IPS-NIHi7 (cell line): ENCODE data around the gene CDRT15L2.
A peak's percentile ranks its signal among the peaks of the same experiment; 100 is the strongest.
"Not testable (repeated sequence)": the region's sequence is repeated elsewhere in the genome, so short reads cannot be mapped to it uniquely, and the experiment has no call there.

ENCODE experiments used
- DNase-seq: peaks from one replicate; pipeline ENCODE4 v3.0.0; 2012; ENCODE audit warnings: mixed read lengths; ENCODE audit errors: extremely low spot score

Gene CDRT15L2

DNA sequence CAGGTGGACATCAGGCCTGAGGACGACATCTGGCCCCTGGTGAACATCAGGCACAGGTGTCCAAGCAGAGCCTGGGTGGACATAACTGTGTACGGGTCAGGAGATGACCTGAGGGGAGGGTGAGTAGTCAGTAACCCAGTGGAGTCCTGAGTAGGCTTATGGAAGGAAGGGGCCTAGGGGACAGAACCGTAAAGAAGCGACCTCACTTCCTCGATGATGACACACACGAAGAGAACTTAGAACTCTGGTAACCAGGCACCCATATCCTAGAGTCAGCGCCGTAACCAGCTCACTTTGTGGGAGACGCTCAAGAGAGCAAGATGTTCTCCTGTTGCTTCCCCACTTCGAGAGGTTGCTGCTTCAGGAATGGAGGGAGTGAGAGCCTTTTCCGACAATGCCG is at the start of gene CDRT15L2:
TSS of gene CDRT15L2 (plus strand) at position 301 of the 400 bp plus-strand sequence. CDS start at position 321, 20 bp downstream.
- DNase-seq: not testable (repeated sequence)

DNA sequence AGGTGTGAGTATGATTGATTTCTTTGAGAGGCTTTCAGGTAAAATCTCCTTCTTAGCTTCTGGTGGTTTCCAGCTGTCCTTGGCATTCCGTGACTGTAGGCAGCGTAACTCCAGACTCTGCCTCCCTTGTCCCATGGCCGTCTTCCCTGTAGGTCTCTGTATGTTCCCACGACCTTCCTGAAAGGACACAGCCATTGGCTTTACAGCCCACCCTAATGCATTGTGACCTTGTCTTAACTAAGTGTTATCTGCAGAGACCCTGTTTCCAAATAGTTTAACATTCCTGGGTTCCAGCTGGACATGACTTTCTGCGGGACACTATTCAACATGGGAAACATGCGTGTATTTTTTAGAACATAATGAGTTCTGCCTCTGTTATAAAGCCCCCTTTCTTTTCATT is 49.4 kb upstream of the CDRT15L2 start:
- not testable (repeated sequence) for DNase-seq

DNA sequence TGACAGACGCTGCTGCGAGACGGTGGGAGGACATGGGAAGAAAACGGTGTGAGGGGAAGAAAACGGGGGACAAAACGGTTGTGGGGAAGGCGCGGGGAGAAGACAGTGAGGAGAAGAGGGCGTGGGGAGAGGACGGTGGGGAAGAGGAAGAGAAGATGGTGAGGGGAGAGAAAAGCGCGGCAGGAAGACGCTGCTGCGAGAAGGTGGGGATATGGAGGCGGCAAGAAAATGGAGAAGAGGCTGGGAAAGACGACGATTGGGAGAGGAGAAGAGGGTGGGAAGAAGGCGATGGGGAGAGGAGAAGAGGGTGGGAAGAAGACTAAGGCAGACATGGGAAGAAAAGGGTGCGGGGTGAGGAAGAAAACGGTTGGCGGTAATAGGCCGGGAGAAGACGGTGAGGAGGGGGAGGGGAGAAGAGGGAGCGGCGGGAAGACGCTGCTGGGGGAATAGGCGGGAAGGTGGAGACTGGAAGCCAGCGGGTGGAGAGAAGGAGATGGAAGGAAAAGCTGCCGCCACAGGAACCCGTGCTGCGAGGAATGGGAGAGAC is 46.9 kb upstream of the CDRT15L2 start:
- not testable (repeated sequence) for DNase-seq

DNA sequence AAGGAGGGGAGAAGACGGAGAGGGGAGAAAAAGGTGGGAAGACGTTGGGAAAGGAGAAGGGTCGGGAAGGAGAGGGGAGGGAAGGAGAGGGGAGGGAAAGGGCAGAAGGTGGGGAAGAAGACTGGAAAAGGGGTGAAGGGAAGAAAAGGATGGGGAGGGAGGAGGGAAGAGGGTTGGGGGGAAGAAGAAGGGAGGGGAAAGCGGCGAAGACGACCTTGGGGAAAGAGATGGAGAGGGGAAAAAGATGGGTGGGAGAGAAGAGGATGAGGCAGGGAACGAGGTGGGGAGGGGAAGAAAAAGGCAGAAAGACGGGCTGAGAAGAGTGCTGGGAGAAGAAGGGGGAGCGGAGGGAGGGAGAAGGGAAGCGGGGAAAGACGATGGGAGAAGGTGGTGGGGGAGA is 46.3 kb upstream of the CDRT15L2 start:
- not testable (repeated sequence) for DNase-seq

DNA sequence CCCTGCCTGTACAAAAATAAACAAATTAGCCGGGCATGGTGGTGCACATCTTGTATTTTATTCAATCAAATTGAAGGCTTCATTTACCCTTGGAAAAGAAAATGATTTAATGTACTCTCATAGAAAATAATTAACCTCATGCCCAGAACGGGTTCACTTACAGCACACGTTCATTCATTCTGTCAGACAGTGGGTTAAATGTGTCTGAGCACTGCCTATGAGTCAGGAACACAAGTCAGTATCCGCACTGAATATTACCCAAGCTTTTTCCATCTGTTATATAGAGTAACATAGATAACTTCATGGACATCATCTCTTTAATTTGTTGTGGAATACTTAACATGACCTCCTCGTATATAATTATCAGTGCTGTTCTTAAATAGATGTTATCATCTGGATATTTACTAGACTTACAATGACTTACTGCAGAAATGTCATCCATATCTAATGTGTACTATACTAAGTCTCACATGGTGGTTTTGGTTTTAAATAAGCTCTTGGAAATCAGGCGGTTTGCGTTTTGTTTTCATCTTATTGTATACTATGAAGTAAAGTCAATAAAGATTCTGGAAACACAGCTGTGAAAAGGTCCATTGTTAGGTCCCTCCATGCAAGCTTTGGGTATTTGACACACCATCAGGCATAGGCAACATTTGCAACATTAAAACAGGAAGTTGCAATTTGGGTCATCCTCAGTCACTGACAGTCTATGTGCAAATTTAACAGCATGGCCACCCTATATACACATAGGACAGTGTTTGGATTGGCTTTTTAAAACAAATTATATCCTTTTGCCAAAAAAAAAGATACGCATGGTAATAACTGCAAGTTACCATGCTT is 44.6 kb upstream of the CDRT15L2 start:
- not testable (repeated sequence) for DNase-seq

DNA sequence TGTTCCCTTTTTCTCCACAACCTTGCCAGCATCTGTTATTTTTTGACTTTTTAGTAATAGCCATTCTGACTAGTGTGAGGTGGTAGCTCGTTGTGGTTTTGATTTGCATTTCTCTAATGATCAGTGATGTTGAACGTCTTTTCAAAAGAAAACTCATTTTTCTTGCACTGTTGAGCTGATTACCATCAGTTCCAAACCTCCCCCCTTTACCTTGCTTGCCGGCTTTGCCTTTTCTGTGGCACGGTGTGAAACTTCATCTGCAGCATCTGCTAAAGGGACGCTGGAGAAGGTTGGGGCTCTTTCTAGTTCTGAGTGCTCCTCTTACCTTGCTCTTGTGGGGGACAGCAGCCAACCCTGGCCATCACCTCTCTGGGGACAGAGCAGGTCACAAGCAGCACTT is 39.1 kb upstream of the CDRT15L2 start:
- not testable (repeated sequence) for DNase-seq

DNA sequence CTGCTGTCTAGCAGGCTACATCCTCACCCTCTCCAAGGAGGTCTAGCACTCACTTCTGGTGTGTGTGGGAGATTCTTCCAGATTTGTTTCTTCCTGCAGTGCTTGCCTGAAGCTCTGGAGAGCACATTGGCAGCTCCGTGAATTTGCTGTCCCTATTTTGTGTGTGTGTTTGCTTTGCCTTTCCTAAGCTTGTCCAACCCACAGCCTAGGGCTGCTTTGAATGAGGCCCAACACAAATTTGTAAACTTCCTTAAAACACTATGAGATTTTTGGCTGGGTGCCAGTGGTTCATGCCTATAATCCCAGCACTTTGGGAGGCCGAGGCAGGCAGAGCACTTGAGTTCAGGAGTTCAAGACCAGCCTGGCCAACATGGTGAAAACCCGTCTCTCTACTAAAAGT is 38.7 kb upstream of the CDRT15L2 start:
- DNase-seq: not testable (repeated sequence)

DNA sequence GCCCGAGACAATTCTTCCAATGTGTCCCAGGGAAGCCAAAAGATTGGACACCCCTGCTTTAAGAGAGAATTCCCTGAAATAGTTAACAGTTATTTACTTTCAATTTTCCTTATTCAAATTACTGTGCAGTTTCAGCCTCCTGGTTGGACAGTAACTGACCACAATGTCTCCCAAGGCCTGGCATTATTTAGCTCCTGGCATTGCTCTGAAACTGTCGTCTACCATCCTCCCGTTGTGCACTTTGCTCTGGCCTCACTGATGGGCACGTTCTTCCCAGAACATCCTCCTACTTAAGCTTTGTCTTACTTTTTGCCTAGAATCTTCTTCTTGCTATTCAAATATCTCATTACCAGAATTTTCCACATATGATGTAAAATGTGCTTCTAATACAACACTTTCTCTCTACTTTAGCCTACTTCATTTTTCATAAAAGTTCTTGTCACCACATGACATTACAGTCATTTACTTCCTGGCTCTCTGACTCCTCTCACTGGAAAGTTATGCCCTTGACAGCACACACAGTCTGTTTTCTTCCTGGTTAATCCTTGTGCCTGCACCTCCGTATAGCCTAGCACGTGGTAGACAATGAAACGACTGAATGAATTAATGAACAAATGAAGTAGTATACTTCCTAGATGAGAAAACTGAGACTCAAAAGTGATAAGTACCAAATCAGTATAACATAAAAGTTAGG is 37.5 kb upstream of the CDRT15L2 start:
- DNase-seq: not testable (repeated sequence)

DNA sequence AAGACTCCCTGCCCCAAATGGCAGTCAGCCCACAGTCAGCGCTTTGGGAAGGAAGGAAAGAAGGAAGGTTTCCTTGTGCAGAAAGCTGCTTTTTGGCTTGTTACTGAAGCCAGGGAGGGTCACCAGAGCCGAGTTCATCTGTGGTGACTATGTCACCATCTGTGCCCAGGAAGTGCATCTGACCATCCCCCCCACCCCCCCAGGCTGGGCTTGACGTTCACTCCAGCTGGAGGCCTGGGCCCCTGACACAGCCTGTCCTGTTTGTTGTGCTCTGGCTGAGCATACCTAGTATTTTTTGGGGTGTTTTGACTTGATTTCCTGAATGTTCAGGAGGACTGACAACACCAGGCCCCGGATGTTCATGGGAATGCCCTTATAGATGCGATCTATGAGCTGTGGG is 31.6 kb upstream of the CDRT15L2 start:
- not testable (repeated sequence) for DNase-seq

DNA sequence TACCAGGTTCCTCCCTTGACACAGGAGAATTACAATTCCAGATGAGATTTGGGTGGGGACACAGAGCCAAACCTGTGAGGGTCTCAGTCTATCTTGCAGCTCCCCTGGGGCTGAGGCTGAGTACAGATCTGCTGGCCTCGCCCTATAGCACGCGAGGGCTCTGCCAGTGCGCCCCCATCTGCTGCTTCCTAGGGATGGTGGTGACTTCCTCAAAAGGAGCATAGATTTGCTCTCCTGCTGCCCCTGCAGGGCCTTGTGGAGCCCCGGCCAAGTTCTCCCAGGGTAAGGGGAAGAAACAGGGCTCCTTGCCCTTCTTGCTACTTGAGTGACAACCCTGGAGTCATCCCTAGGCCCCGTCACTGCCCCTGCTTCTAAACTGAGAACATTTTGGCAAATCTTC is 26.6 kb upstream of the CDRT15L2 start:
- DNase-seq: not testable (repeated sequence)

DNA sequence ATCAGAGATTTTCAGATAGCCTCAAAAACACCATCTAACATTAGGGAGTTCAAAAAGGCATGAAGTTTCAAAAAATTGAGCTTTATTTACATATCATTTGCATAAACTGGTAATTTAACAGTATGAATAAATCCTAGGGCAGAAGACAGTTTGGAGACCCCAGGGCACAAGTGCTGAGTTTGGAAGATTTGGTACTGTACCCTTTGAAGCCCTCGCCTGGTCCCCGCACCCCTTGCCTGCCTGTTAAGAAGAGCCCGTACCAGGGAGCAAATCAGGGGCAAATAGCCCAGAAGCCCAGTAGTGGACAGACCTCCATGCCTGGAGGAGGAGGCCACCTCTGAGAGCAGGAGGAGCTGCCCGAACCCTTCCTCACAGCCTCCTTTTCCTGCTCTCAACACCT is 24.8 kb upstream of the CDRT15L2 start:
- not testable (repeated sequence) for DNase-seq

DNA sequence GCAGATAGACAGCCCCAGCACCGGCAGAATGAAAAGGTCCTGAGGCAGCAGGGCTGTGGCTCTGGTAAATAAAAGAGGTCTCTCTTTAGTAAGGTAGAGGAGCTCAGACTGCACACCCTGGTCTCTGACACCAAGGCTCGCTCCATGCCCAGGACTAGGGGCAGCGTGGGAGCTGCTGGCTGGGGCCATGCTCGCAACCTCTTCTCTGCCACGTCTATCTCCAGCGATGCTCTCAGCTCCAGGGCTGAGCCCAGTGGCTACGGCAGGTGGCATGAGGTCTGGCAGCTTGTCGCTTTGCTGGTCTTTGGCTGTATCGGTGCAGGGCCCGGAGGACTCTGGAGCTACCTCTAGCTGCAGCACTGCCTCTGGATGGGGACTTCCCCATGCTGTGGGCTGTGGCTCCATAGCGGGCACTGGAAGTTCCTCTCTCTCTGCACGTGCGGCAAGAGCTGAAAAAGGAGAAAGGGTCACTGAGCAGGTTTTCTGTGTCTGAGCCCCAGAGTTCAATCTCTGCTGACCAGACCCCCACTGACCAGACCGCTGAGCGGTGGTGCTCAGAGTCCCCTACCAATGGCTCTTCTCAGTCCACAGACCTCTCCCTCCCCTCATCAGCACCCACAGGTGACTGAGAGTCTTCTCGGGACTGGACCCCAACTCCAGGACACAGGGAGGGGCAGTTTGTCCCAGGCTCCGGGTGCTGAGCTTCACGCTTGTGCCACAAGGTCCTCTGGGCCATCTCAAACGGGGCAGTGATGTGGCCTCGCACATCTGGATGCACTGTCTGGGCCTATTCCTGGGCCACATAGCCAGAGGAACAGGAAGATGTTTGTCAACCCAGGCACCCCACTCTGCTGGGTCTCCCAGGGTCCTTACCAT is 24.2 kb upstream of the CDRT15L2 start:
- not testable (repeated sequence) for DNase-seq

DNA sequence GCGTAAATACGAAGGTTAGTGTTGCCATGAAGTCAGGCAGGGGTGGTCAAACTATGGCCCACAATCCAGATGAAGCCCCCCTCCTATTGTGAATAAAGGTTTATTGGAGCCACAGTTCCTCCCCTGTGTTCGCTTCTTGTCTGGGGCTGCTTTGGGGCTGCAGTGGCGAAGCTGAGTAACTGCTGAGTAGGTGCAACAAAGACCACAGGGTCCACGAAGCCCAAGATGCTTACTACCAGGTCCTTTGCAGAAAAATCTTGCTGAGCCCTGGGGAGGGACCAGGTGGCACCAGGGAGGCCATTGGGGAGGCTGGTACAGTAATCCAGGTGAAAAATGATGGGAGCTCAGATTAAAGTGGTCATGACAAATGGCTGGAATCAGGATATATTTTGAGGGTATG is 21.4 kb upstream of the CDRT15L2 start:
- DNase-seq: not testable (repeated sequence)

DNA sequence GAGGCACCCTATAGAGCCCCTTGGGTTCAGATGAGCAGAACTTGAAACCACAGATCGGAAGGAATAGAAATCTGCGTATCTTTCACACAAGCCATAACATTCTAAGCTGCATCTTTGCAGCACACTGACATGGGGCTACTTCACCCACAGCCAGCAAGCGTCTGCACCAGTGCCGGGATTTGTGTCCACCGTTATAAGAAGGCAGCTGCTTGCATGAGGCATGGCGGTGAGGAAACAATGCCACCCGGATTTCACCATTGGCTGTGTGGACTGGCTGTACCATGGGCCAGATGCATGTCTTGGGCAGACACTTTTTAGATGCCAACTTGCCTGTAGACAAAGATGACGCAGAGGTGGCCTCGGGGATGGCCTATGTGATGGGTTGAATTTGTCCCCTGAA is 20.5 kb upstream of the CDRT15L2 start:
- DNase-seq: not testable (repeated sequence)

DNA sequence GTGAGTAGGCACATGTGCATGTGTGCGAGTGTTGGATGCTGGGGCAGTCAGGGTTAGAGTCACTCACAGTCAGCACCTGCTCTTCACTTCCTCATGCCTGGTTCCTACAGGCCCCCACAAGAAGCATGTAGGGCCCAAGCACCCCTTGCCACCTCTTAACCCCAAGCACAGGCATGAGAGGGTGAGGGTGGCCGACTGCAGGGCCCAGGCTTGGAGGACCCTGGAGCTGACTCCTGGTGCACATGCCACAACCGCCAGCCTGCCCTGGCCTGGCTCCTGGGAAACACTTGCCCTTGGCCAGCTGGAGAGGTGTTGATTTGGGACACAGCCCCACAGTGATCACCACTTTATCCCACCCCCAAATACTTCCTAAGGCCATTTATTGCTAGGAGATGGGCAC is 16.9 kb upstream of the CDRT15L2 start:
- DNase-seq: no peak

DNA sequence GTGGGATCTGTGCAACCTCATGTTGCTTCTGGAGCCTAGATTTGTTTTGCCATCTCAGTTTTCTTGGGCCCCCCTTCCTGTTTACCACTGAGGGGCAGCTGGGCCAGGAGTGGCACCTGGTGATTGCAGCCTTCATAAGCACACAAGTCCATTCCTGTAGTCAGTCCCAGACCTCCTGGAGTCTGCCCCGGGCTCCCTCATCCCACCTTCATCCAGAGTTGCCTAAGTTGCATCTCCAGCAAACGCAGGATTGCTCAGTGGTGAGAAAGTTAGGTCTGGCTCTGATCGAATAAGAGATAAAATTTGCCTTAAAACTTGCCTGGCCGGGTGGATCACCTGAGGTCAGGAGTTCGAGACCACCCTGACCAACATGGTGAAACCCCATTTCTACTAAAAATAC is 14.3 kb upstream of the CDRT15L2 start:
- not testable (repeated sequence) for DNase-seq

DNA sequence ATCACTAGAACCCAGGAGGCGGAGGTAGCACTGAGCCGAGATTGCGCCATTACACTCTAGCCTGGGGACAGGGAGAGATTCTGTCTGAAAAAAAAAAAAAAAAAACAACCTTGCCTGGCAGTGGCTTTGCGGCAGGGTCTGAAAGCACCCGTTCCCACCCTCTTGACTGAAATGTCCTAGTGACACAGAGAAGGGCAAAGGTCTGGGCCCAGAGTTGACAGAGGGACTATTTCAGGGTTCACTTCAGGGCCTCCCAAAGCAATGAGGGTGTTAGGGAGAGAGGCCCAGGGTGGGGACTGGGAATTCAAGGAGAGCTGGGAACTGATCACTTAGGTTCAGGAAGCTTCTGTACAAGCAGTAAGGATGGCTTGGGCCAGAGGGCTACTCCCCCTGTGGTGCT is 13.8 kb upstream of the CDRT15L2 start:
- no peak for DNase-seq

DNA sequence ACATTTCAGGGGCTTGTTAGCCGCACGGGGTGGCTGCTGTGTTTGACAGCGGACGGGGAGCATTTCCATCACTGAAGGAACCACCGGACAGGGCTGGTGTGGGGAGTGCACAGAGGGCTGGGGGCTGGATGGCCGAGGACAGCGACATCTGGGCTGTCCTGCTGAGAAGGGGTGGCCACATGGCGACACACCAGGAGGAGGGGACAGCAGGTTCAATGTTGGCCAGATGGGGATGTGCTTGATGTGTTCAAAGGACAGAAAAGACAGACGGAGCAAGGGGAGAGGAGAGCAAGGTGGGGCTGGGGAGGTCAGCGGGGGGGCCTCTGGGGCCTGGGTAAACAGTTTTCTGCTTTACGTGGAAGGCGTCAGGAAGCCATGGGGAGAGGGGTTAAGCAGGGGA is 12.8 kb upstream of the CDRT15L2 start:
- not testable (repeated sequence) for DNase-seq

DNA sequence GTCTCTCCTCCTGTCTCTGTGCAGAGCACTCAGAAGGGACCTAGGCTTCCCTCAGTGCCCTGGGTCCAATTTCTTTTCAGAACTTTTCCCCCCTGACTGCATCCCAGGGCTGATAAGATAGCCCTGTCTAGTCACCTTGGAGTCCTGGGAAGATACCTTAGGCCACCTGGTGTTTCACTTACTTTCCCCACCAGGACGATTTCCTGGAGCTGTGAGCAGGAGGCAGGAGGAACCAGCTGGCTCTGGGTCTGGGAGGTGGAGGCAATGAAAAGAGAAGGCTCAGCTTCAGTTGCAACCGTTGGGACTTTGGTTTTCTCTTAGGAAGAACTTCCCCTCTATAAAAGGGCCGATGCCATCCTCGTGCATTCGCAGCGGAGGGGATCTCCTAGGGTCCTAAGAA is 12.1 kb upstream of the CDRT15L2 start:
- DNase-seq: peak; percentile 6

DNA sequence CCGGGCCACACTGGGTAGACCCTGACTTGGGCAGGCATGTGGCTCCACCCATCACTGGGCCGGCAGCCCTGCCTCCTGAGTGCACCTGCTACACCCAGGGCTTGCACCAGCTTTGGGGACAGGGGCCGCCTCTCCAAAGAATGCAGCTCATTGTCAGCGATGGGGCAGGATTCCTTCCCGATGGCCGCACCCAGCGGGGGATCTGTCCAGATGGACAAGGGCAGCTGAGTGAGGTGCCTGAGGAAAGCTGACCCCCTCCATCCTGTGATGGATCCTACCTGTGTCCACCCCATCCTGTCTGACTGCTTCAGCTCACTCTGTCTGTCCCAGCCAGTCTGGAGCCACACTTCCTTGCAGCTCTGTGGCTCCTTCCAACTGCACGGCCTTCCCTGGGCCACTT is 10.9 kb upstream of the CDRT15L2 start:
- peak; percentile 7 for DNase-seq

DNA sequence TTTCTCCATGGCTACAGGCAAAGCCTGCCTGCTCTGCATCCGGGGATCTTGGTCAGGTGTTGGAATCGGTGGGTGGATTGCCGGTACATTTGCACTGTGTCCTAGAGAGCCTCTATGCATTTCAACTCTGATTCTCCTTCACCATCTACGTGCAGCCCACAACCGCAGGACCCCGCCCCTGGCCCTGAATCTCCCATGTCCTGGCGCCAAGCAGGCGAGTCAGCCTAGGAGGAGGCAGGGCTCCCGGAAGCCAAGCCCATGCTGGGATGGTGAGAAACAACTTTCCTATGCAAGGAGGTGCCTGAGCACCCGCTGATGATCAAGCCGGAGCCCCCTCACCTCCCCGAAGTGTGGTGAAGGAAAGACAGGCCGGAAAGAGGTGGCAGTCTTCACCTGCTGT is 7.9 kb upstream of the CDRT15L2 start:
- not testable (repeated sequence) for DNase-seq

DNA sequence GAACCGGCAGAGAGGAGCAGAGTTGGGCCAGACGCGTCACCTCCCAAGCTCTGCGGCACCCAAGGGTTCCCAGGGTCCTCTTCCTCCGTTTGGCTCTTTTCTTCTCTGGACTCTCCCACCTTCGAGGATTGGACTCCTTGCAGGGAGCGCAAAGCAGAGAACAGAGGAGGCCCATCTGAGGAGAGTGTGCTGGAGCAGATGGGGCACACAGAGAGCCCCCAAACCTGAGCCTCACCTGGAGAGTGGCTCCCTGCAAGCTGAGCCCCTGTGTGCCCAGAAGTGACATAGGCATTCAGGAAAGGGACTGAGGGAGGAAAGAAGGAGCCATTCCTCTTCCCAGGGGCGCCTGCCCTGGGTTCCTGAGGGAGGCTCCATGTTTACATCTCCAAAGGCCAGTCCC is 6.3 kb upstream of the CDRT15L2 start:
- DNase-seq: not testable (repeated sequence)
